Renal pelvis (tissue), 4 donors: ENCODE data around the gene SLC22A16. TPM values are rescaled to one million over a fixed set of nuclear protein-coding genes. Genes with fewer than 3 reads are reported as not detected.
"Not testable (repeated sequence)": the region's sequence is repeated elsewhere in the genome, so short reads cannot be mapped to it uniquely, and the experiment has no call there.

ENCODE experiments used
- DNase-seq: peaks from one replicate; pipeline ENCODE4 v3.0.0-alpha.2; 2013
- polyA plus RNA-seq, 3 donors: library from polyadenylated mRNA; unstranded; fragments of 120-200 nt; gene quantifications; one replicate each; pipeline ENCODE4 v1.2.1, GENCODE V29; 2013; ENCODE audit not compliant: insufficient read length in 3 of 3

SLC22A16 gene
- polyA plus RNA-seq, 3 donors: 0.47 to 0.99 (median 0.61) TPM

DNA sequence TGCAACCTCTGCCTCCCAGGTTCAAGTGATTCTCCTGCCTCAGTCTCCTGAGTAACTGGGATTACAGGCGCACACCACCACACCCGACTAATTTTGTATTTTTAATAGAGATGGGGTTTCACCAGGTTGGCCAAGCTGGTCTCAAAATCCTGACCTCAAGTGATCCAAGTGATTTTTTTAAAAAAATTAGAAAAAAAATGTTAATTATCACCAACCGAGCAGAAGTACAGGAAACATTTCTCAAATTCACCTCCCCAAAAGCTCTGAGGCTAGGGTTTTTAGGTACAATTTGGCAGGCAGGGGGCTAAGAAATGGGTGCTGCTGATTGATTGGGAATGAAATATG, 14.9 kb upstream of the SLC22A16 start:
- DNase-seq: no peak

DNA sequence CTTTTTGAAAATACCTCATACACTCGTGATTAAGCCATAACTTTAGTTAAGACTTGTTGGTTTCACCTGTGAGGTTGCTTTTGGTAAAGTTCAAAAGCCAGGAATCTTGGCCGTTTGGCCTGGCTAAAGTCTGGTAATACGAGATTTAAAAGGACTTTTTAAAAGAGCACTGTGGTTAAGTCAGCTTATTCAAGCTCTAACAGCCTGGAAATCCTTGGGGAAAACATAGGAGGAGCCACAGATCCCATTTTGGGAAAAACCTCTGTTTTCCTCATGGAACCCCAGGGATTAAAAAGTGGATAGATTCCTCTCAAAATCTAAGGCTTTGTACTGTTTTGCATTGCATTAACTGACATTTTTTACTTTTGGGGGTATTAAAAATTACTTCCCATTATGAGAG, 13.7 kb upstream of the SLC22A16 start:
- no peak for DNase-seq

DNA sequence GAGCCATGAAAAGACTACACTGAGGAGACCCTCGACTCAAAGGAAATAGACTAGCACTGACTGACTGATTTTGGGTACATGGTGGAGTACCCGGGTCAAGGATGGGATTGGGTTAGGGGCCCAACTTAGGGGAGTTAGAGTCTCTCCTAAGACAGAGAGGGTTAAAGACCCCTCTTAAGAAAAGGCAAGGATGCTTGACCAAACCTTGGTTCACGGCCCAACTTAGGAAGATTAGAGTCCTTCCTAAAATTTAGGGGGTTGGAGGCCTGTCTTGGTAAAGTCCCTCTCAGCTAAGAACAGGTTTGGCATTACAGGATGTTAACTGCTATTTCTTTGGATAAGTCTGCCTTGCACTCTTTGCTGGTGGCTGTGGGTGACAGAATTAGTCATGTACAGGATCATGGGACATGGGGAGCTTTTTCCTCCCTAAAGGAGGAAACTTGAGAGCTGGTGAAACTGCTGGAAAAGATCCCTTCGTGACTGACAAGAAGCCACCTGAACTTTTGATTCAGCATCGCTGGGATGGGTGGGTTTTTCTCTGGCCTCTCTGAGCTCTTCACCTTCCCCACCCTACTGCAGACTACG, 12.3 kb upstream of the SLC22A16 start:
- no peak for DNase-seq

DNA sequence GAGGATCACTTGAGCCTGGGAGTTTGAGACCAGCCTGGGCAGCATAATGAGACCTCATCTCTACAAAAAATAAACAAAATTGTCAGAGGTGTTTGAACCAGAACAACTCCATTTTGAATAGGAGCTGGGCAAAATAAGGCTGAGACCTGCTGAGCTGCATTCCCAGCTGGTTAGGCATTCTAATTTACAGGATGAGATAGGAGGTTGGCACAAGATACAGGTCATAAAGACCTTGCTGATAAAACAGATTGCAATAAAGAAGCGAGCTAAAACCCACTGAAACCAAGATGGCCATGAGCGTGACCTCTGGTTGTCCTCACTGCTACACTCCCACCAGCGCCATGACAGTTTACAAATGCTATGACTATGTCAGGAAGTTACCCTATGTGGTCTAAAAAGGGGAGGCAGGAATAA, 11.6 kb upstream of the SLC22A16 start:
- DNase-seq: not testable (repeated sequence)

DNA sequence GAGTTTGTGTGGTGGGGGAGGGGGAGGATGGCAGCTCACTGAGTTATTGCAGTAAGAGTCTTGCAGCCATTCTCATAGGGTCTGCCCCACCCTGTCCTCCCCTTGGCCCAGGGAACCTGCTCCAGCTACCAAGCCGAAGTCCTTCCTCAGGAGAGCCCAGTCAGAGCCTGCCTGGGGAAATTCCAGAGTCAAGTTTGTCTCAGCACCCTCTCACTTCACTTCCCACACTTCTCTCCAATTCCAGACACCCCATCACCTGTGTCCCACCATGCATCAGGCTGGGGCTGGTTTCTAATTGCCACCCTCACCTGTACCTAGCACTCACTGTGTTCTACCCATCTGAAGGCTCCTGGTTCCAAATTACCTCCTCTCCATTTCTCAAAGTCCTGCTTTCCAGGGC, 10.3 kb upstream of the SLC22A16 start:
- no peak for DNase-seq

DNA sequence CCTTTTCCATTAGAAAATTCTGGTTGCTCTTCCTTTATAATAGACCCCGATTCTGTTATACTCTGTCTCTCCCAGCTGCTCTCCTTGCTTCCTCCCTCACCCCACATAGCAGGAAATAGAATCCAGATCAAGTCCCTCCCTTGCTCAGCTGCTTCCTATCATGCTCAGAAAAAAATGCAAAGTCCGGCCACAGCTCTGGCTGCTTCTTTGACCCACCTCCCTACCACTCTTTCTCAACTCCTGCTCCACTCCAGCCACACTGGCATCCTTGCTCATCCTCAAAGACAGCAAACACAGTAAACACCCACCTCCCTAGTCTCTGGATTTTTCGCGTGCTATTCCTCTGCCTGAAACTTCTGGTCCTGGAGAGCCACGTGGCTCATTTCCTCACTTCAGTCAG, 9.1 kb upstream of the SLC22A16 start:
- no peak for DNase-seq

DNA sequence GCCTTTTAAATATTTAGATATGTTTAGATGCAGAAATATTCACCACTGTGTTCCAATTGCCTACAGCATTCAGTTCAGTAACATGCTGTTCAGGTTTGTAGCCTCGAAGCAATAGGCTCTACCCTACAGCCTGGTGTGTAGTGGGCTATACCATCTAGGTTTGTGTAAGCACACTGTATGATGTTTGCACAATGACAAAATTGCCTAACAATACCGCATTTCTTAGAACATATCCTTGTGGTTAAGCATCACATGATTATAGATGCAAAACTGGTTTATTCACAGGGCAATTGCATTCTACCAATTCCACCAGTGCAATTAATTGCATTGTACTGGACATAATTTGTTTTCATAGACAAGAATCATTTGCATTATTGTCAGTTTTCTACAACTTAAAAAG, 7.9 kb upstream of the SLC22A16 start:
- DNase-seq: no peak

DNA sequence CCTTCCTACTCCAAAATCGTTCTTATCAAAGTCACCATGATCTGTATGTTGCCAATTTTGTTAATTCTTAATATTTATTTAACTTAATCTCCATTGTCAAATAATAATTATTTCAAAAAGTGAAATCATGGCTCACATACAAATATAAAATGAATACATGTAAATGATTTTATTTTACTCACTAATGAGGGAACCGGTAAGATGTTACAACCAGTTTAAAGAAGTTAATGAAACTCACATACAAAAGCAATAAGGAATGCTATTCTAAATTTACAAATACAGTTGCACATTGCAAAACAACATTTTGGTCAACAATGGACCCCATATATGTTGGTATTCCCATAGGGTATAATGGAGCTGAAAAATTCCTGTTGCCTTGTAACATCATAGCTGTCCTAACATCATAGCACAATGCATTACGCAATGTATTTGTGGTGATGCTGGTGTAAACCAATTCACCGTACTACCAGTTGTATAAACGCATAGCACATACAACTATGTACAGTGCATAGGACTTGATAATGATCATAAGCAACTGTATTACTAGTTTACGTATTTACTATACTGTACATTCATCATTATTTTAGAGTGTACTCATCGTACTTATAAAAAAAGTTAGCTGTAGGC, 6.5 kb upstream of the SLC22A16 start:
- no peak for DNase-seq

DNA sequence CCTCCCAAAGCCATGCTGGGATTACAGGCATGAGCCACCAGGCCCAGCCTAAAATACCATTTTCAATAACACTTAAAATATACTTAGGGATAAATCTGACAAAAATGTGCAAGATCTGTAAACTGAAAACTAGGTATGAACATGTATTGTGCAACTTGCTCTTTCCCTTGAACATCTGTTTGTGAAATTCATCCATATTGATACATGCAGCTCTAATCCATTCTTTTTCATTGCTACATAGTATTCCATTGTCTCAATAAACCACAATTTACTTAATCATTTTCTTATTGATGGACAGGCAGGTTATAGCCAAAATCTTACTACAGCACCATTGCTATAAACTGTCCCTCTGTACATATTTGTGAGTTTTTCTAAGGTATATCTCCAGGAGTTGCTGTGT, 4.7 kb upstream of the SLC22A16 start:
- DNase-seq: no peak

DNA sequence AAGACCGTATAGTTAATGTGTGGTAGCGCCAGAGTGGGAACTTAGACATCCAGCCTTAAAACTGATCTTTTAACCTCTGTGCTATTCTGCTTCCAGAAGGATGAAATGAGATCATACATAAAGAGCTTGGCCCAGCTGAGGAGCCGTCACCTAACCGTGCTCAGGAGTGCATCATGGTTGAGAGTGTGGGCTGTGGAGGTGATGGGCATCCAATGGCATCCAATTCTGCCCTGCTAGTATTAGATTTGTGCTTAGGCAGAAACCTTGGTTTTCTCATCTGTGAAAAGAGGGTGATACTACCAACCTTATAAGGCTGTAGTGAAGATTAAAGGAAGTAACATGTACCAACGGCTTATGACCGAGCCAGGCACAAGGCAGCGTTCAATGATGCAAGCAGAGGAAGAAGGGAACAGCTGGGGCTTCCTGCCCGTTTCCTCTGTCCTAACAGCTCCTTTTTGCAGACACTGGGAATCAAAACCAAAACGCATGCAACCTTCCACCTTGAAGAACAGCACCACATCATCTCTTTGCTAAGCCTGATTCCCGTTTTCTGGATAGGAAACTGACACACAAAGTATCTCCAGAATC, 1.3 kb downstream of the SLC22A16 start:
- DNase-seq: no peak

DNA sequence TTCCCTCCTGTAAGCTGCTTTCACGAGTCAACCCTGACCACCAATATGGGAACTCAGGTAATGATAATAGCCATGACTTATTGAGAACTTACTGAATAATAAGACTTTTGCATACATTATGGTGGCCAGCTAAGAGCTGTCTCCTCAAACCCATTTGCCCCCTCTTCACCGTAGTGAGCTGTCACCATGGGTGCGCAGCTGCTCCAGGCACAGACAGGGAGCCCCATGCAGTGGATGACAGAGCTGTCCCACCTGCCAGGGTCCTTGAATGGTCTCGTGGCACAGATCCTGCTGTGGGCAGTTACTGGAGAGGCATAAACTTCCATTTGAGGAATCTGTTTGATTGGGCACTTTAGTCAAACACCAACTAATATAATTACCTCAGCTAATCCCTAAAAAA, 1.9 kb downstream of the SLC22A16 start:
- no peak for DNase-seq

DNA sequence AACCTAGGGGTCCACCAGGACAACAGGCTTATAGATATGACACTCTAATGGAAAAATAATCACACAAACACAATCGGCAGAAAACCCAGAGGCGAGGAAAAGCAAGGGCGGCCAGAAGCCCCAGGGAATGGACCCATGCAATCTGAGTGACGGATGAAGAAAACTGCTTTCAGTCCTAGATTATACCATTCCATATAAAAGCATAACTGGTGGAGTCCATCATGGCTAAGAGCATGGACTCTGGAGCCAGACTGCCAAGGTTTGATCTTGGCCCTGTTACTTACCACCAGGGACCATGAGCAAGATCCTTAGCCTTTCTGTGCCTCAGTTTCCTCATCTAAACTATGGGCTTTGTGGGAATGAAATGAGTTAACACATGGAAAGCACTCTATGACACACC, 3.7 kb downstream of the SLC22A16 start:
- no peak for DNase-seq

DNA sequence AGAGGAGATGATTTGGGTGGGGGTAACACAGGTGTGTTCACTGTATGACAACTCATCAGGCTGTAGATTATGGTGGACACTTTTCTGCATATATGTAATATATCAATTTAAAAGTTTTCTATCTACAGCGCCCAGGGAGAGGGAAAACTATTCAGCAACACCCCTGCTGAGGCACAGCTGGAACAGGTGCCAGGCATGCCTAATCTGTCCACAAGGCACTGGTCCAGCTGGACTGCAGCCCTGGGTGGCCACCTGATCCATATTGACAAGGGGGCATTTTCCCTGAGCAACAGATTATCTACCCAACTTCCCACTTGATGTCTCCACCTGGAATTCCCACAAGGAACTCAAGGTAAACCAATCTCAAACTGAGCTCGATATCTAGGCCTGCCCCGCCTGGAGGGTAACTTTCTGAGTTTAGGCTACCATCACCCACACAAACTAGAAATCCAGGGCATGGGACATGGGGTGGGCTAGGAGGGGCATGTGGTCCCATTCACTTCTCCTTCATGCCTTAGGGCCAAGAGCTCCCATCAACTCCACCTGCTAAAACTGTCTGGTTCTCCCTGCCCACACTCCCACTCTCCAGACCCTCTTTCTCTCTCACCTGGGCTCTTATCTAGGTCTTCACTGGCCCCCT, 4.6 kb downstream of the SLC22A16 start:
- DNase-seq: no peak

DNA sequence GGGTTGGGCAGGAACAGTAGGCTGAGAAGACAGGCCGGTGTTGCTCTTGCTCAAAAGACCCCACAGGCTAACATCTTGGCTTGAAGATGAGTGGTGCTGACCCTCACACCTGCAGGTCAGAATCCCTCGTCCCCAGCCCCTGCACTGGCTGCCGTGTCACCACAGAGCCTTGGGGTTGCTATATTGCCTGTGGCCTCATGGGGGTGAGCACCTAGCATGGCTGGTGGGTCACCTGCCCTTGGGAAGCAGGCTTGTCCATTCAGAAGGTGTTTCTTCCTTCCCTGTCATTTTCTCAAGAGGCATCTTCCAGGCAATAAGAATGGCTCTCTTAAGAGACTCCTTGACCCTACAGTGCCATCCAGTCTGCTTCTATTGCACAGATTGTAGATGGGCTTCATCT, 7.7 kb downstream of the SLC22A16 start:
- DNase-seq: no peak

DNA sequence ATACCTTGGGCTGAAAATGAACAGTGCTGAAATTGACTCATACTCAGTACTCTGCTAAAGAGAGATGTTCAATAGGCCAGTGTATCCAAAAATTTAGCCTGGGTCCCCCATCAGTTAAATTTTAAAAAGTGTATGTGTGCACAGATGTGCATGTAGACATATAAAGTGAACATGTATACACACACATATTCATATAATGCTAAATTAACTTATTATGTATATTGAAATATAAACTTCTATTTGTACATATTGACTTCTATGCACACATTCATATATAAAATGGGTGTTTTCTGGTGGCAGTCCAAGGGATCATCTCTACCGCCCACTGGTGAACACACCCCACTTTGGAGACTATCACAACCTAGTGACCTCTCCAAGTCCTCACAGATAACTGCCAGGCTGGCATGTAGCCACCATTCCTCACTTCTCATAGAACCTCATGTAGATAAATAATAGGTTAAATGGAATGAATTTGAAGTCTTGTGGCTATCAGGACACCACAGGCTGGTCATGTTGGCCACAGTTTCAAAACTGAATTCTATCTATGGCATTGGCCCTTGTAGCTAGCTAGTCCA, 8.8 kb downstream of the SLC22A16 start:
- DNase-seq: no peak

DNA sequence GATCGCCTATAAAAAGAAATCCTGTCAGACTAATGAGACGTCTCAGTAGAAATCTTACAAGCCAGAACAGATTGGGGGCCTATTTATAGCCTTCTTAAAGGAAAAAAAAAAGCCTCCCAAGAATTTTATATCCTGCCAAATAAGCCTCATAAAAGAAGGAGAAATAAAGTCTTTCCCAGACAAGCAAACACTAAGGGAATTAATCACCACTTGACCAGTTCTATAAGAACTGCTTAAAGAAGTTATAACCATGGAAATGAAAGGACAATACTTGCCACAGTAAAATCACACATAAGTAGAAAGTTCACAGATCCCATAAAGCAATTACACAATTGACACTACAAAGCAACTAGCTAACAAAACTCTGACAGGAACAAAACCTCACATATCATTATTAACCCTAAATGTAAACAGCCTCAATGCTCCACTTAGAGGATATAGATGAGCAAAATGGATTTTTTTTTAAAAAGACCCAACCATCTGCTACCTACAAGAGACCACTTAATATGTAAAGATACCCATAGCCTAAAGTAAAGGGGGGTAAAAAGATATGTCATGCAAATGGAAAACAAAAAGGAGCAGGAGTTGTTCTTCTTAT, 13.4 kb downstream of the SLC22A16 start:
- no peak for DNase-seq

DNA sequence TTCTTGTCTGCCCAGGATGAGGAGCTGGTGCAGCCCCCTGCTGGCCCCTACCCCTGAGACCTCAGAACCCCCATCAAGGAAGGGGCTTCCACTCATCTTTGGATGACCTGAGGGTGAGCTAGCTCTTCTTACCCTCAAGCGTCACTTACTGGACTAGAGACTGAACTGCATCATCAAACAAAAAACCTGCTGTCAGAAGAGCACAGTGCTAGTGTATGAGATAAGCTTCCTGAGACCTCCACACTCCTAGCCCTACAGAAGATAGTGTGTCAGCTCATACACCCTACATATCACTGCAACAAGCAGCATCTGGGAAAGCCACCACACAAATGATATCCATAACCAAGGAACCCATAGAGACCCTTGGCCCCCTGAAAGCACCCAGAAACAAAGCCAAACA, 15.0 kb downstream of the SLC22A16 start:
- DNase-seq: no peak

DNA sequence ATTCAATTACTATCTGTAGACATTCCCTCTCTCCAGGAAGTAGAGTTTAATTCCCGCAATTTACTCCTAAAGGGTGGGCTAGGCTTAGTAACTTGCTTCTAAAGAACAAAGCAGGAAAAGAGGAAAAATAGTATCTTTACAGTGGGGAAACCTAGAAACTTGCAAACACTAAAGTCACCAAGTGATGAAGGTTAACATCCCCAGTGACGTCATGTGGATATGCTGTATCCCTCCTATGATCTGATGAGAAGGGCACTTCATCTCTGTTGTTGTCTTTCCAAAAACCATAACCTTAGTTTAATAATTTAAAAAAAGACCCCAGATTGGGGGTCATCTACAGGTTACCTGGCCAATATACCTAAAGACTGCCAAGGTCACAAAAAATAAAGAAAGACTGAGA, 17.3 kb downstream of the SLC22A16 start:
- DNase-seq: no peak

DNA sequence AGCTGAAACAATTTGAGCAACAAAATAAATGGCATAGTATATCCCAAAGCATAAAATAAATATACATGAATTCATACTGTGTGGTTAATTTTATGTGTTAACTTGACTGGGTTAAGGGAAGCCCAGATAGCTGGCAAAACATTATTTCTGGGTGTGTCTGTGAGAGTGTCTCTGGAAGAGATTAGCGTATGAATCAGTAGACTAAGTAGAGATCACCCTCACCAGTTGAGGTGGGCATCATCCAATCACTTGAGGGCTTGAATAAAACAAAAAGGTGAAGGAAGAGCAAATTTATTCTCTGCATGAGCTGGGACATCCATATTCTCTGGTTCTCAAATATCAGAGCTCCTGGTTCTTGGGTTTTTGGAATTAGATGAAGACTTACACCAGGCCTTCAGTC, 17.9 kb downstream of the SLC22A16 start:
- DNase-seq: no peak

DNA sequence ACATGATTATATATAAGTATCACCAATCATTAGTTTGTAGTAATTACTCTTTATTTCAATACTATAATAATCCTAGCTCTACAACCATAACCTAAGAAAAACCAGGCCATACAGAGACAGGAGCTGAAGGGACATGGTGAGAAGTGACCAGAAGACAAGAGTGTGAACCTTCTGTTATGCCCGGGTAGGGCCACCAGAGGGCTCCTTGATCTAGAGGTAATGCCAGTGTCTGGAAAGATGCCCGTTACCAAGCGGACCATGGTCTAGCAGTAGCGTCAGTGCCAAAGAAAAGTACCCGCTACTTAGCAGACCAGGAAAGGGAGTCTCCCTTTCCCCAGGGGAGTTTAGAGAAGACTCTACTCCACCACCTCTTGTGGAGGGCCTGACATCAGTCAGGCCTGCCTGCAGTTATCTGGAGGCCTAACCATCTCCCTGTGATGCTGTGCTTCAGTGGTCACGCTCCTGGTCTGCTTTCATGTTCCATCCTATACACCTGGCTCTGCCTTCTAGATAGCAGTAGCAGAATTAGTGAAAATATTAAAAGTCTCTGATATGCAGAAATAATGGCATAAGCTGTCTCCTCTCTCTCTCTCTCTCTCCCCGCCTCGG, 18.7 kb downstream of the SLC22A16 start:
- DNase-seq: not testable (repeated sequence)

DNA sequence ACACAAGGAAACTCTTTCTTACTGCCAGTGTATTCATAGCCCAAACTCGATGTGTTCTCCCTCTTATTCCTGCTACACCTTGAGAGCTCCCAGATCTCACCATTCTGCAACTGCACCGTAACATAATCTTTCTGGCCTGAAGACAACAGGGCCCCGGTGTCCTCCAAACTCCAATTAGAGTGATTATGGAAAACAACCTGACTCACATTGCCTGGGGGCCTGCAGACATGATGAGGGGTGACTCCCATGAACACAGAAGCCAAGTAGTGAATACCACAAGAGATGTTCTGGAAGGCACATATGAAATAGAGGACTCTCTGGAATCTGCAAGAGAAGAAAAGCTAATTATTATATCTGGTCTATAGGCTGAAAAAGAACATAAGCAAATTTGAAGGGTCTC, 19.7 kb downstream of the SLC22A16 start:
- no peak for DNase-seq

DNA sequence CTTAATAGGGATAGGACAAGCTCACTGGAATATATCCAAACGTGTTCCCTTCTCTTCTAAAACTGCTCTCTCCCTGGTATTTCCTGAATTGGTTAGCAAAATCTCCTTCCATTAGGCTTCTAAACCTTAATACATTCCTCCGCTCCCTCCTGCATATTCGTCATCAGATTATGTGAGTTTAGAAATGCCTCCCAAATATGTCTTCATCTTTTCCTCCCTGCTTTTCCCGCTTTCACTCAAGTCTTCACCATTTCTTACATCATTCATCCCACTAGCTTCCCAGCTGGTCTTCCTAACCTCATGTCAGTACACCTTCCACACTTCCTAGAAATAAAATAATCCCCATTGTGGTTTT, 26.9 kb downstream of the SLC22A16 start:
- no peak for DNase-seq
